NCI-H2081 (cell line): ENCODE data around the gene TM4SF4.
"Not testable (repeated sequence)": the region's sequence is repeated elsewhere in the genome, so short reads cannot be mapped to it uniquely, and the experiment has no call there.

Source experiments
- DNase-seq, 2 experiments: peaks; one replicate each; lab custom pipeline; 2025; lab: John Stamatoyannopoulos, UW

Gene TM4SF4, protein sequence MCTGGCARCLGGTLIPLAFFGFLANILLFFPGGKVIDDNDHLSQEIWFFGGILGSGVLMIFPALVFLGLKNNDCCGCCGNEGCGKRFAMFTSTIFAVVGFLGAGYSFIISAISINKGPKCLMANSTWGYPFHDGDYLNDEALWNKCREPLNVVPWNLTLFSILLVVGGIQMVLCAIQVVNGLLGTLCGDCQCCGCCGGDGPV

DNA sequence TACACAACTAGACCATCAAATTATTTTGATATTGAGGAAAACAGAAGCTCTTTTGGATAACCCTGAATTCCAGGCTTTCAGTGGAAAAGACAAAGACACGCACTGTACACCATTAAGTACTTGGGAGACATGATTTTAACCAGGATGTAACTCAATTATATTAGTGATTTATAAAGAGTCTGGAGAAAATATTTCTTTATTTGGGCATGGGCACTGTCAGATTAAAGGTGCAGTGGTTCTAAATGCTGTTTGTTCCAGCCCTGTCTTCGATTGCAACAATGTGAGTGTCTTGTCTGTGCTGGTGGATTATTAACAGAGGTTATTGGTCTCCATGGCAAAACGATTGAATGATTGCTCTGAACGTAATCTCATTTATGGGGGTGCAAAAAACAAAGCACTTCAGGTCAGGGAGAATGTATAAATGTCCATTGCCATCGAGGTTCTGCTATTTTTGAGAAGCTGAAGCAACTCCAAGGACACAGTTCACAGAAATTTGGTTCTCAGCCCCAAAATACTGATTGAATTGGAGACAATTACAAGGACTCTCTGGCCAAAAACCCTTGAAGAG lies at the start of gene TM4SF4:
Gene TM4SF4 (plus strand): TSS at position 448 of the 568 bp plus-strand sequence. CDS start 181 bp downstream, outside the sequence.
- no peak for DNase-seq

DNA sequence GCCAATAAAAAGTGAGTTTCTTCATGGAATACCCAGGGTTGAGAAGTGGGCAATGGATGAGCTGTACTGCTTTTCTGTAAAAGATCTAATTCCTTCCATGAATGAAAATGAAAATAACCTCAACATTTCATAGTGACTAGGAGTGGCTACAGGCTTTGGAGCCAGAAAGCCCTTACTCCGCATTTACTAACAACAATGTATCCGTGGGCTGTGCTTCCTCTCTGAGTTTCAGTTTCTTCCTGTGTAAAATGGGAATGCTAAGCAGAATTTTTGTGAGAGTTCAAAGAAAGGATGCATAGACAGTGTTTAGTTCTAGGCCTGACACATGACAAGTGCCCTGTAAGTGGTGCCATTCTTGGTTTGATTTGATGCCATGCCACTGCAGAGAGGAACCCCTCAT lies 49.6 kb upstream of the TM4SF4 start:
- no peak for DNase-seq

DNA sequence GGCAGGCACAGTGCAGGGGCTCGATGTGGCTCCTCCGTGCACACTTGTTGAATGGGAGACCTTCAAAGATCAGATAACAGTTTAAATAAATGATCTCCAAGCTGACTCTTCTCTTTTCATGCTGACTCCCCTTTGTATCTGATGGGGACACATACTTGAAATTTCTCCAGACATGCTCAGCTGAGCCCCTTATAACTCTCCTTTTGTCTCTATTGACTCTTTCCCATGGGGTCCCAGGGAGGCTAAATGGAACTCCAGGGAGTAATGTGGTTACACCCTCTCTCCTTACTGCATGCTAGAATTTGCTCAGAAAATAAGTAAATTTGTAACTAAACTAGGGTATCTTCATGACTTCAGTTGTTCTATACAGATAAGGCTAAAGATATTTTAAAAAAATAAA lies 48.2 kb upstream of the TM4SF4 start:
- no peak for DNase-seq

DNA sequence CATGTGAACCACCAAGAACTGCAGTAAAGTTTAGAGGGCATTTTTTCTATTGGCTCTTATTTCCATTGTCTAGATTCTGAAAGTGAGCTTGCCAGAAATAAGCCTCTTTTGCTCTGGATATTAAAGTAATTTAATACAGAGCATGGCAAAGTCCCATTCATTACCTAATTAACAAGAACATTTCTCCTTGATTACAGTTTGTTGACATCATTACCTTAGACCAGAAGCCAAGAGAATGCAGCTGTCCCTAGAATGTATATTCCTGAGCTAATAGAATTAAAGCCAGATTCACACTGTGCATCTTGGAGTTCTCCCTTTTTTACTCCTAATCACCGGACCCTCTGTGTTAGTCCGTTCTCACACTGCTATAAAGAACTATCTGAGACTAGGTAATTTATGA lies 46.4 kb upstream of the TM4SF4 start:
- DNase-seq, result no peak

DNA sequence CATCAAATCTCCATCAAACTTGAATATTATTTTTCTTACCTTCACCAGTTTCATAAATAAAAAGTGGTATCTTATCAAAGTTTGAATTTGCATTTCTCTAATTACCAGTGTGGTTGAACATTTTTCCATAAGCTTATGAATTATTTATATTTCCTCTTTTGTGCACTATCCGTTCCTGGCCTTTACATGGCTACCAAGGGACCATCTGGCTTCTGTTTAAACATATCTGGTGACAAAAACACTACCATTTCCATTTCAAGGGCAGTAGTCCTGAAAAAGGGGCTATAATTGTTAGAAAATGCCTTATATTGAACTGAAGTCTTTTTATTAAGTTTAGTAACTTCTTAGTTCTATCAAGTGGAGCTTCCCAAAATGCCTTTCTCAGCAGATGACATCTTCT lies 44.3 kb upstream of the TM4SF4 start:
- no peak for DNase-seq

DNA sequence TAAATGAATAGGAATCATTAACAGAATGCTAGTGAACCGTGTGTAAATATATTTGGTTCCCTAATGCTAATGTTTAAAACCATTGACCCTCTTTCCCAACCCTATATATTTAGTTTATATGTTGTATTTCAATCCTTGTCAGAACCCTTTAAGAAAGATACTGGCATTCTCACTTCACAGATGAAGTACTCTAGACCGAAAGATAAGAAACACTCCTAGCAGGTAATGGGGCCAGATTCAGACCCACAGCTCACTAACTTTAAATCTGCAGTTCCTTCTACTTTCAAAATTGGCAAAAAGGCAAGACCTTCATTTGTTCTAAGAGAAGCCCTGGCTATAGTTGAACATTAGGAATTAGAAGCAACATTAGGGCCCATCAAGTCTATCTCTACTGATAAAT lies 42.3 kb upstream of the TM4SF4 start:
- DNase-seq, result no peak

DNA sequence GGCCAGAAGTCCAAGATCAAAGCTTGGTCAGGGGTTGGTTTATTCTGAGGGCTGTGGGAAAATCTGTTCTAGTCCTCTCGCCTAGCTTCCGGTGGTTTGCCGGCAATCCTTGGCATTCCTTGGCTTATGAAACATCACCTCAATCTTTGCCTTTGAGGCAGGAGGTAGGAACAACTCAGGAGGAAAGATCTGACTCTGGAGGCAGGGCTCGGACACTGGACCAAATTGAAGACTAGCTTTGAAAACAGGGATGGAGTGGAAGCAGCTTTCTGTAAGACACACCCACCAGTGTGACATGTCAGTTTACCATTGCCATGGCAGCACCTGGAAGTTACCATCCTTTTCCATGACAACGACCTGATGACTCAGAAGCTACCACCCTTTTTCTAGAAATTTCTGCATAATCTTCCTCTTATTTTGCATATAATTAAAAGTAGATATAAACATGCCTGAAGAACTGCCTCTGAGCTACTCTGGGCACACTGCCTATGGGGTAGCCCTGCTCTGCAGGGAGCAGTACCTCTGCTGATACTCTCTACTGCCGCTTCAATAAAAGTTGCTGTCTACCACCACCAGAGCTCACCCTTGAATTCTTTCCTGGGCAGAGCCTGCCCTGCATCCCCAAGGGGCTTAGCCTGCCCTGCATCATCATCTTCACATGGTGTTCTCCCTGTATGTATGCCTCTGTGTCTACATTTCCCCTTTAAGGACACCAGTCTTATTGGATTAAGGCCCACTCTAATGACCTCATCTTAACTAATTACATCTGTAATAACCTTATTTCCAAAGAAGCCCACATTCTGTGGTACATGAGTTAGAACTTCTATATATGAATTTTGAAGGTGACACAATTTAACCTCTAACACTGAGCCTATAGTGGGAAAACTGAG lies 38.3 kb upstream of the TM4SF4 start:
- no peak for DNase-seq

DNA sequence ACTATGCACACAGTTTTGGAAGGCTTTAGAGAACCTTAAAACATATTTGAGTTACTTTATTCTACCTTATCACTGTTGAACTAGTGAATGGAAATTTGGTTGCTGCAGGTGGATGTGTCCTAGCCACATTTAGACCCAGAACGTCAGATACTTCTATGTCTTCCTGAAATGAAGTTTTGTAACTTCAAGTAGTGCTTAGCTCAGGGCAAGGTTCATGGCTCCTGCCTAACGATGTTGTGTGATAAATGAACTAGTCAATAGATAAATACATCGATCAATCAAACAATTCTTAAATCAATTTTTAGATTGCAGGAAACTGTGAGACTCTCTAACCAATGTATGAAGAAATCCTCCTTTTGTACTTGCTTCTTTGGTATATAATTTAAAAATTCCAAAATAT lies 37.2 kb upstream of the TM4SF4 start:
- DNase-seq, result no peak

DNA sequence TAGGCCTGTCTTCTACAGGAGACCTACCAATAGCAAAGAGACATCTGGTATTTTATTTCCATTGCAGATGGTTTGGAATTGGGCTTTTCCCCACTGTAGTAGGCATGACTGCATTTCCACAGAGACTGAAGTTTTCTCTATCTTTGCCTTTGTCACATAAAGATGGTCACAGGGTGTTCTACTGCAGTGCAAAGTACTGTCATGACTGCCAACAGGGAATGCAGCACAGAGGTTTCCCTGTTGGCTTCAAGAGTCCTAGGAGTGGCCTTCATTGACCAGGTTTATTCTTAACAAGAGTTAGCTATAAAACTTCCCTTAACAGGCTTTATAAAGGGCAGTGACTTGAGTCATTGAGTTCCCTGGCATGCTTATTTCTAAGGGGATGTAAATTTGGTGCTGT lies 36.8 kb upstream of the TM4SF4 start:
- DNase-seq, result no peak

DNA sequence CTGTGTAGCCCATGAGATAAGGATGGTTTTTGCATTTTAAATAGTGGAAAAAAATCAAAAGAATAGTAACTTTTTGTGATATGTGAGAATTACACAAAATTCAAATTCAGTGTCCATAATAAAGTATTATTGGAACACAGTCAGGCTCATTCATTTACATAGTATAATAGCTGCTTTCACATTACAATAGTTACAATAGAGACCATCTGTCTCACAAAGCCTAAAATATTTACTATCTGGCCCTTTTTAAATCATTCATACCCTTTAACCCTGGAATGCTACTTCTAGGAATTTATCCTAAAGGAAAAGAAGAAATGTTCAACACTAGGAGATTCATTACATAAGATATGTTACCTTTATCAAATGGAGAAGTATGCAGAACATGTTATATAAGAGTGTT lies 35.5 kb upstream of the TM4SF4 start:
- no peak for DNase-seq

DNA sequence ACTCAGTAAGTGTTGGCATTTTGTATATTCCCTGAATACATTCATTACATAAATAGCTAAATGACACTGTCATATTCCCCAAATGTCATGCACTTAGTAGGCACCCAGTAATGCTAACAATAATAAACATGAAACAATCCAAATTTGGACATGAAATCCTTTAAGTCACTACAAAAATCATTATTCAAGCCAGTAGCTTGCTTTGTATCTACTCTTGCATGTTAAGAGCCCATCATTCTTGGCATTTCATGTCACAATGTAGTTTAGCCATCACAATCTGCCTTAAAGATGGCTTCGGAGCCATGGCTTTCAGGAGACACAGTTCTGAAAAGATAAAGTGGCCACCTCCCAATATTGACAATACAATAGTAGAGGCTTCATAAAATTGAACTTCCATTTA lies 32.9 kb upstream of the TM4SF4 start:
- no peak for DNase-seq

DNA sequence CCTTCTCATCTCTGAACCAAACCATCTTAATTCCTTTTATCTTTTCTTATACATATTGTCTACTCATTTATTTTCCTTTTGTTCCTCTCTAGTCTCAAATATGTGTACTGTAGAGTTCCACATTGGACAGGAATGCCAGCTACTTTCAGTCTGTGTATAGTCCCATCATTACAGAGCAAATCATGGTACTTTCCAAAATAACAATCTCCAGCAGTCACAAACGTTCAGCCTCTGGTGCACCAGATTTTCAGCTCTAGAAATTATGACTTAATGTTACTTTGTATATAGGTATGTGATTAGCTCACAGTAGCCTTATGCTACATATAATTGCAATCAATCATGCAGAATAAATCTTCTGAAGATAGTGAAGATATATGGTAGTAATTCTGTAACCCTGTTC lies 32.5 kb upstream of the TM4SF4 start:
- DNase-seq, result no peak

DNA sequence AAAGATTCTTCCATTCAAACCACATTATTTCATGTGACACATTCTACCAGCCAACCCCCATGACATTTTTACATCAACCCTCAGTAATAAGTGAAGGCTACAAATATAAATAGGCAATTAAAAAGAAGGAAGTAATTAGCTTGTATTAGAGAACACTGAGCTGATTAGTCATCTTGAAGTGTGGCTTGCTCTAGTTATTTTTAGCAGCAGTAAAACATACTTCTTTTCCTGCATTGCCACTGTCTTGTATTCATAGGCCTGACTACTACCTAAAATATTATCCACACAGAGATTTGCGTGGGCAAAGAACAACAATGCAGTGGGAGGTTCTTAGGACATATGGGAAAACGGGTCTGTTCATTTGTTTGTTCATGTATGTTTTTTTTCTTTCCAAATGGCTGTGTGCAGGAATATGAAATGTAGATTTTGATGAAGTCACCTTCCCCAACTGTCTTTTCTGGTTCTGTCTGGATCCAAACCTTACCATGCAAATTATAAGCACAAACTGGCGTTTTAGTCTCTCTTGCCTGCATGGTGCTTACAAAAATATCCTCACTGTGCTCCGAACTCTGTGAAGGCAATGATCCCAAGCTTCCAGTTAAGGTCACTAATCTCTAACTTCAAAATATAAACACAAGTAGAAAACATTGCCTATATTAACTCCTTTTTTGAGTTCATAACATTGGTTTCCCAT lies 31.5 kb upstream of the TM4SF4 start:
- no peak for DNase-seq

DNA sequence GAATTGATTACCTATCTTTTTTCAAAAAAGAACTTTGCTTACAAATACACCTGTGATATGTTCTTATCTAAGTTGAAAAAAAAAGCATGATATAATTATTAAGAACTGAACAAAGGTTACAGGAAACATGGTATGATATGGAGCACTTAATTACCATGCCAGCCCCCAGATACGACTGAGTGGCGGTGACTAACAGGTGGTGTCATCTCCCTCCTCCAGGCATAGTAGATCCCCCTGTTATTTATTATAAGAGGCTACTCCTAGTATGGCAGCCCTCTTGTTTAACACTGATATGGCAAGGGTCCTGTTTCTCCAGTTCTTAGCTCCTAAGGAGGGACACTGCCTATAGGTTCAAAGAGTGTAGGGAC lies 31.0 kb upstream of the TM4SF4 start:
- no peak for DNase-seq

DNA sequence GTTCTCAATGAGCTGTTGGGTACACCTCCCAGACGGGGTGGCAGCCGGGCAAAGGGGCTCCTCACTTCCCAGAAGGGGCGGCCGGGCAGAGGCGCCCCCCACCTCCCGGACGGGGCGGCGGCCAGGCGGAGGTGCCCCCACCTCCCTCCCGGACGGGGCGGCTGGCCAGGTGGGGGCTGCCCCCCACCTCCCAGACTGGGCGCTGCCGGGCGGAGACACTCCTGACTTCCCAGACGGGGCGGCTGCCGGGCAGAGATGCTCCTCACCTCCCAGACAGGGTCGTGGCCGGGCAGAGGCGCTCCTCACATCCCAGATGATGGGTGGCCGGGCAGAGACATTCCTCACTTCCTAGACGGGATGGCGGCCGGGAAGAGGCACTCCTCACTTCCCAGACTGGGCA lies 29.6 kb upstream of the TM4SF4 start:
- DNase-seq, result not testable (repeated sequence)

DNA sequence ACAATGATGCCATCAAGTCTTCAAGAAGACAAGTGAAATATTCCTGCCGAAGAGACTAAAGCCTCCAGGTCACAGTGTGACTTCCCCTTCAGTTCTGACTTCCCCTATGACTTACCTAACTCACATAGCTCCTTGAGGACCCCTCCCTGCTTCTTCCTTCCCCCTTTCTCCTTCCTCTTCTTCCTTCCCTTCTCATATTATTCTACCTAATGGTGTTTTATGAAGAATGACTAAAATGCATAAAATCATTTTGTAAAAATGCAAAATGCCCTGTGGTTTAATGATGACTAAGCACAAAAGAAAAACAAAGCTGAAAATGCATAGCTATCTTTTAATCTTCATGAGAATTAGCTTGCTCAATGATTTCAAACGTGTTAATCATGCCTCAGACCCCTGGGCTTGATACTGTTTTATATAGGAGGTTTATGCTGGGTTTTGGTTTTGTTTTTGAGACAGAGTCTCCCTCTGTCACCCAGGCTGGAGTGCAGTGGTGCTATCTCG lies 26.1 kb upstream of the TM4SF4 start:
- no peak for DNase-seq

DNA sequence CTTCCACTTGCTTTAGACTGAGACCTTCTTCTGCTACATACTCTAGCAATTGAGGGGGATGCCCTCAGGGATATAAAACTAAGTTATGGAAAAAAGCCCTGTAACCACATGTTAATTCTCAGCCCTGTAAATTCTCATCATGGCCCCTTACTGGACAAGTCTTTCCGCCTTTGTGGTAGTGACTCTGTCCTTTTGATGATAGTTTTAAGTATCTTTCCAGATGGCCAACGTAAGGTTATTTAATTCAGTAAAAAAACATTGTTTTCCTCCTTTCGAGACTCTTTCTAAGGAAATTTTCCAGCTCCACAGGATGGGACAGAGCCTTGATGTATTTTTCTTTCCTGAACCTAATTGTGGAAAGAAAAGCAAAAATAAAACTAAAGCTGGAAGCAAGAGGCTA lies 25.3 kb upstream of the TM4SF4 start:
- no peak for DNase-seq

DNA sequence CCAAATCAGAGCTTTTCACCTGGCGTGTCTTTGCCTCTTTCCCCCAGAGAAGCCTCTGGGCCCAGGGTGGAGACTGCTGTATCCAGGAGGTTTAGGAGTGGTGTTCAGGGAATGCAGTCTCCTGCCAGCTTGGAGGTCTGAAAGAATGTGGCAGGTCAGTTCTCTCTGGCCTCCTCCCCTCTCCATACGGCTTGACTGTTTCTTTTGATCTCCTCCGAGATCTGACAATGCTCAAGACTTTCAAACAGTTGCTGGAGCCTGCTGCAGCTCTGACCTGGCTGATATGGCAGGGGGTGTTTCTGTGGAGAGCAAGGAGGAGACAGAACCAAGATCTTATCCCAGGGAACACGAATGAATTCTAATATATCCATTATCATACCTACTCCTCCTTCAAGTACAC lies 24.7 kb upstream of the TM4SF4 start:
- DNase-seq, result no peak

DNA sequence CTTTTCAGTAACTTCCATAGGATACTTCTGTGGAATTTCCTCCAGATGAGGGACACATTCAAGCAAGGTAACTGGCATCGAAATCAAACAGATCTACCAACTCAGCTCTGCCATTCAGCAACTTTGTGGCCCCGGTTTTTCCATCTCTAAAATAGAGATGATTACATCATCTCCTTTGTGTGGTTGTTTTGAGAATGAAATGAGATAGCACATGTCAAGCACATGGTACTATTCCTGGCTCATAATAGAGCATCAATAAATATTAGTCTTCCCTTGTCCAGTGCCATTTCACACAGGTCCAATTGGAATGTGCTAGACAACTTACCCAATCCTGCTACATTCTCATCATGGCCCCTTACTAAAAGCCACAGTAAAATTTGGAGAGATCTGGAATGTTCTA lies 24.2 kb upstream of the TM4SF4 start:
- no peak for DNase-seq

DNA sequence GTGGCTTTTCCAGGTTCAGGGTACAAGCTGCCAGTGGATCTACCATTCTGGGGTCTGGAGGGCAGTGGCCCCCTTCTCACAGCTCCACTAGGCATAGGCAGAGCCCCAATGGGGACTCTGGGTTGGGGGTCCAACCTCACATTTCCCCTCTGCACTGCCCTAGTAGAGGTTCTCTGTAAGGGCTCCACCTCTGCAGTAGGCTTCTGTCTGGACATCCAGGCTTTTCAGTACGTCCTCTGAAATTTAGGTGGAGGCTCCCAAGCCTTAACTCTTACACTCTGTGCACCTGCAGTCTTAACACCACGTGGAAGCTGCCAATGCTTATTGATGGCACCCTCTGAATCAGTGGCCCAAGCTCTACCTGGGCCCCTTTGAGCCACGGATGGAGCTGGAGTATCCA lies 22.5 kb upstream of the TM4SF4 start:
- DNase-seq, result no peak

DNA sequence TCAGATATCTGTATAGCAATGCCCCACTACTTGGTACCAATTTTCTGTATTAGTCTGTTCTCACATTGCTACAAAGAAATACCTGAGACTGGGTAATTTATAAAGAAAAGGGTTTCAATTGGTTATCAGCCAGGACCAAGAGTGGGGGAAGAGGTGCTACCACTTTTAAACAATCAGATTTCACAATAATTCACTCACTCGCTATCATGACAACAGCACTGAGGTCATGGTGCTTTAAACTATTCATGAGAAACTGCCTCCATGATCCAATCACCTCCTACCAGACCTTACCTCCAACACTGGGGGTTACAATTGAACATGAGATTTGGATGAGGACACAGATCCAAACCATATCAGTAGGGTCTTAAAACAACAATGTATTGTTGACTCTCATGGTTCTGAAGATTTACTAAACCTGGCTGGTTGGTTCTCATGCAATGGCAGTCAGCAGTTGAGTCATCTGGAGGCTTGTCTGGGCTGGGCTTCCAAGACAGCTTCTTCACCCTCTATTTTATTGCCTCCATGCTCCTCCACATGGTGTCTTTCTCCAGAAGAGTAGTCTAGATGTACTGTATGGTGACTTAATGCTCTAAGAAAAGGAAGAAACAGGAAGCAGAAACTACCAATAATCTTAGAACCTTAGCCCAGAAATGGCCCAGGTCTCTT lies 21.2 kb upstream of the TM4SF4 start:
- DNase-seq, result no peak

DNA sequence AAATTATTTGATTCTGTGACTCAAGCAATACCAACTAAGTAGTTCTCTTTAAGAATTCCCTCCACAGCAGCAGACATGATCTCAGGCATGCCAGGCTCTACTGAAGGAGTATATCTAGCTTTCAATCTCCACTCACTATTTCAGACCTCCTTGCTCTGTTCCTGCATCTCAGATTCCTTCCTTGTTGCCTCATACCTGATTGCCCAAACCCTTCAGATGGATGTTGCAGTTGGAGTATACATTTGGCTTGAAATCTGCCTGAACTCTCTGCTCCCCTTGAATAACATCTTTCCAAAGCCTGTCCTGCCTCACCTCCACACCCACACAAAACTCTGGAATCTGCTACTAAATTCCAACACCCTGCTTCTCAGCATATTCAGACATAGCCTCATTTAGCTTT lies 19.8 kb upstream of the TM4SF4 start:
- no peak for DNase-seq
